Spleen (tissue), 13 donors: Measurements from ENCODE around the gene ARL5A. TPM values are rescaled to one million over a fixed set of nuclear protein-coding genes. Genes with fewer than 3 reads are reported as not detected.
"Not testable (repeated sequence)": the region's sequence is repeated elsewhere in the genome, so short reads cannot be mapped to it uniquely, and the experiment has no call there.

Experiments
- DNase-seq: peaks from one replicate; pipeline ENCODE4 v3.0.0-alpha.2; 2020
- H3K27ac ChIP-seq, 8 donors: fragments of 200-600 bp; sonication (generic) in 7 of 8; 1 replicate in 4 of 8; 2 replicates in 4 of 8; pipeline versions ENCODE4 v1.5.0 to v1.8.0; 2016 to 2021; ENCODE audit warnings: inconsistent platforms in 4 of 8, mild to moderate bottlenecking in 4 of 8, moderate library complexity in 1 of 8
- H3K27me3 ChIP-seq, 7 donors: fragments of 200-600 bp; sonication (generic) in 6 of 7; replicated peaks in 1 of 7; 1 replicate in 4 of 7; 2 replicates in 3 of 7; pipeline versions ENCODE4 v1.5.0 to v1.8.0; 2016 to 2021; ENCODE audit warnings: inconsistent platforms in 3 of 7, mild to moderate bottlenecking in 1 of 7
- H3K36me3 ChIP-seq, 6 donors: fragments of 200-600 bp; sonication (generic) in 5 of 6; 1 replicate in 4 of 6; 2 replicates in 2 of 6; pipeline versions ENCODE4 v1.5.0 to v1.8.0; 2016 to 2021; ENCODE audit warnings: inconsistent platforms in 2 of 6
- H3K4me1 ChIP-seq, 6 donors: fragments of 200-600 bp; sonication (generic) in 5 of 6; 1 replicate in 3 of 6; 2 replicates in 3 of 6; pipeline versions ENCODE4 v1.5.0 to v1.8.0; 2016 to 2021; ENCODE audit warnings: inconsistent platforms in 3 of 6
- H3K4me3 ChIP-seq, 8 donors: fragments of 200-600 bp; sonication (generic) in 7 of 8; 1 replicate in 4 of 8; 2 replicates in 4 of 8; pipeline versions ENCODE4 v1.5.0 to v1.8.0; 2016 to 2021; ENCODE audit warnings: inconsistent platforms in 4 of 8, mild to moderate bottlenecking in 4 of 8, moderate library complexity in 2 of 8
- H3K9me3 ChIP-seq, 8 donors: fragments of 200-600 bp; sonication (generic) in 7 of 8; 1 replicate in 4 of 8; 2 replicates in 4 of 8; pipeline versions ENCODE4 v1.5.0 to v1.8.0; 2016 to 2021; ENCODE audit warnings: inconsistent platforms in 4 of 8
- CTCF ChIP-seq, 11 experiments: fragments of 200-600 bp in 7 of 11; fragments of 450-650 bp in 4 of 11; sonication (generic) in 4 of 11; IDR thresholded peaks in 8 of 11; conservative IDR thresholded peaks in 3 of 11; 1 replicate in 7 of 11; 2 replicates in 4 of 11; pipeline versions ENCODE4 v1.4.0 to v1.8.0; 2016 to 2021; ENCODE audit warnings: antibody characterized with exemption in 11 of 11, inconsistent platforms in 4 of 11, mild to moderate bottlenecking in 1 of 11
- POLR2A ChIP-seq, 3 donors: fragments of 450-650 bp; IDR thresholded peaks; one replicate each; pipeline ENCODE4 v1.5.1; 2017; ENCODE audit warnings: antibody characterized with exemption in 3 of 3, mild to moderate bottlenecking in 1 of 3
- POLR2AphosphoS5 ChIP-seq, 3 donors: sonication (generic); formaldehyde crosslinking; IDR thresholded peaks; one replicate each; pipeline ENCODE4 v1.5.1; 2017; ENCODE audit warnings: antibody characterized with exemption in 3 of 3
- WGBS, 5 donors: extraction: QIAGEN DNeasy Blood & Tissue Kit in 3 of 5; methylation state at CpG; one replicate each; pipeline versions ENCODE4 v1.1.5 to v1.1.7; 2013 to 2018; 5-methylcytosine and 5-hydroxymethylcytosine counted together
- intact Hi-C: fragments of 100-400 bp; cut with DNase I; formaldehyde crosslinking; loops from one replicate; pipeline ENCODE4 v1.15.0; 2023; ENCODE audit warnings: low total_unique reads
- long read RNA-seq, 2 donors: transcript quantifications; one replicate each; lab custom pipeline, GENCODE V29; 2026
- polyA plus RNA-seq, 3 donors: library from polyadenylated mRNA; stranded (reverse); fragments of 200-250 nt; gene quantifications; one replicate each; pipeline ENCODE4 v1.2.1, GENCODE V29; 2013
- total RNA-seq, 7 donors: library from RNA; depleted of rRNA in 3 of 7; stranded (reverse); fragments of >200 nt in 3 of 7; fragmentation: NEBNext Ultra II Directional in 4 of 7; extraction: Animal tissue kit (Norgen Biotek cat#: 25700) in 4 of 7; gene quantifications; one replicate each; pipeline versions ENCODE4 v1.1.0 to v1.2.1, GENCODE V29; 2016 to 2021
- donor health status: healthy with polysubstance abuse.
- donor health status: DM: no; HTN: no; CAD: no; lungs with moderate emphysema.
- donor health status: DM: no; HTN: no; CAD: no.
- donor health status: Bipolar disorder and iron deficiency.
- donor health status: healthy.
- donor health status: DM: no; HTN: no; CAD: no.
- donor health status: DM: yes; HTN: yes; CAD: no.

Gene ARL5A
- total RNA-seq, result 10 to 100 TPM; 38.6 to 89.9 (median 50.5) TPM
- 10 to 100 TPM in 2 of 3 donors, 1 to 10 TPM in 1; 9.5 to 14.7 (median 13.6) TPM for polyA plus RNA-seq
- long read RNA-seq, donor 1, full-length matches to known transcripts, result 18 of 18 reads
- long read RNA-seq, donor 1, partial matches to known transcripts, result 0 of 18 reads
- long read RNA-seq, donor 1, other reads (novel, unspliced or antisense), result 0 of 18 reads
- long read RNA-seq, donor 2, full-length matches to known transcripts, result 16 of 16 reads
- long read RNA-seq, donor 2, partial matches to known transcripts, result 0 of 16 reads
- long read RNA-seq, donor 2, other reads (novel, unspliced or antisense), result 0 of 16 reads

- Histone ChIP-seq H3K4me3 (peak within 1 kb of the TSS; percentile 69 to 96 (median 88)), H3K36me3 (no peaks in the 10 kb centered on the region), H3K27ac (peak within 1 kb of the TSS; percentile 83 to 94 (median 87)), H3K27me3 (no peaks in the 10 kb centered on the region), H3K4me1 (peaks cover 17 to 54% (median 47%) of the 10 kb centered on the region in 6 donors), H3K9me3 (no peaks in the 10 kb centered on the region)
- peak in 2 of 11 experiments; percentile 6 to 44 for TF ChIP-seq CTCF (IDR thresholded peaks at IDR 0.05 in 8 of 11, conservative IDR thresholded peaks at IDR 0.05 in 3 of 11)
- TF ChIP-seq POLR2AphosphoS5 (IDR thresholded peaks at IDR 0.05), result peak; percentile 96 to 98 (median 97)
- peak in 2 of 3 donors; percentile 44 to 70 for TF ChIP-seq POLR2A (IDR thresholded peaks at IDR 0.05)
- intact Hi-C loops, result no loop called here
- peak; percentile 99 for DNase-seq
- 0 to 1% (median 1%) methylated on average over 33 to 64 of the region's 64 CpGs for WGBS, 5 donors
These were observed at the start of gene ARL5A for GRCh38 chr2:151828143-151828889. Gene ARL5A (minus strand): TSS chr2:151828421. CDS start chr2:151828176, 245 bp downstream.

- H3K9me3 ChIP-seq, H3K36me3 ChIP-seq, H3K4me1 ChIP-seq, intact Hi-C loops, DNase-seq, H3K27ac ChIP-seq, H3K27me3 ChIP-seq, H3K4me3 ChIP-seq: not testable (repeated sequence)
- WGBS, 5 donors, result 84 to 90% (median 86%) methylated on average over 8 to 25 of the region's 34 CpGs; no CpG with 5 or more reads in 2 of the 5 donors
These were observed 47.4 kb upstream of the ARL5A start for GRCh38 chr2:151875631-151876030.

GRCh38 chr2:151872463-151872862 lies 44.2 kb upstream of the ARL5A start:
- no peak for DNase-seq
- no peaks in the 10 kb centered on the region for H3K4me1 ChIP-seq
- WGBS, 5 donors, result 85 to 93% (median 93%) methylated on average over 3 of the region's 3 CpGs
- no peaks in the 10 kb centered on the region for H3K27me3 ChIP-seq
- H3K36me3 ChIP-seq, result no peaks in the 10 kb centered on the region
- no peaks in the 10 kb centered on the region for H3K9me3 ChIP-seq
- no peak overlapping the region for H3K4me3 ChIP-seq
- intact Hi-C loops, result no loop called here
- H3K27ac ChIP-seq, result no peak overlapping the region
- TF ChIP-seq CTCF (IDR thresholded peaks at IDR 0.05 in 8 of 11, conservative IDR thresholded peaks at IDR 0.05 in 3 of 11), result no peak

- Histone ChIP-seq H3K36me3 (no peaks in the 10 kb centered on the region), H3K4me1 (no peaks in the 10 kb centered on the region), H3K9me3 (no peaks in the 10 kb centered on the region), H3K27me3 (no peaks in the 10 kb centered on the region), H3K27ac (no peak overlapping the region), H3K4me3 (no peak overlapping the region)
- no peak for DNase-seq
- TF ChIP-seq POLR2A (IDR thresholded peaks at IDR 0.05) (no peak), POLR2AphosphoS5 (IDR thresholded peaks at IDR 0.05) (no peak), CTCF (IDR thresholded peaks at IDR 0.05 in 8 of 11, conservative IDR thresholded peaks at IDR 0.05 in 3 of 11) (no peak)
- 85 to 95% (median 89%) methylated on average over 4 to 5 of the region's 5 CpGs for WGBS, 5 donors
- intact Hi-C loops, result no loop called here
These were observed 41.1 kb upstream of the ARL5A start for GRCh38 chr2:151869291-151869690.
